Sigmoid colon (tissue), 7 donors: ENCODE measurements around the gene TBRG1. TPM values are rescaled to one million over a fixed set of nuclear protein-coding genes. Genes with fewer than 3 reads are reported as not detected.

Source experiments
- DNase-seq: peaks from one replicate; pipeline ENCODE4 v3.0.0-alpha.2; 2019
- H3K27ac ChIP-seq, 4 donors: fragments of 200-600 bp; sonication (generic); one replicate each; pipeline ENCODE4 v1.5.1; 2016 to 2019; ENCODE audit warnings: mild to moderate bottlenecking in 1 of 4
- H3K27me3 ChIP-seq, 3 donors: fragments of 200-600 bp; sonication (generic); one replicate each; pipeline ENCODE4 v1.5.1; 2019; ENCODE audit warnings: mild to moderate bottlenecking in 1 of 3
- H3K36me3 ChIP-seq, 4 donors: fragments of 200-600 bp; sonication (generic); one replicate each; pipeline ENCODE4 v1.5.1; 2016 to 2019
- H3K4me1 ChIP-seq, 4 donors: fragments of 200-600 bp; sonication (generic); one replicate each; pipeline ENCODE4 v1.5.1; 2017 to 2019
- H3K4me3 ChIP-seq, 4 donors: fragments of 200-600 bp; sonication (generic); one replicate each; pipeline ENCODE4 v1.5.1; 2017 to 2019; ENCODE audit warnings: mild to moderate bottlenecking in 2 of 4, moderate library complexity in 1 of 4
- H3K9me3 ChIP-seq, 4 donors: fragments of 200-600 bp in 3 of 4; sonication (generic) in 3 of 4; one replicate each; pipeline versions ENCODE4 v1.5.1 to v1.6.1; 2013 to 2019
- CTCF ChIP-seq, 4 experiments: fragments of 450-650 bp in 3 of 4; fragments of 200-600 bp in 1 of 4; IDR thresholded peaks; one replicate each; pipeline ENCODE4 v1.5.1; 2016 to 2019; ENCODE audit warnings: antibody characterized with exemption in 4 of 4, mild to moderate bottlenecking in 3 of 4, moderate library complexity in 2 of 4
- EP300 ChIP-seq, 4 donors: sonication (generic); formaldehyde crosslinking; IDR thresholded peaks; one replicate each; pipeline ENCODE4 v1.6.1; 2017; ENCODE audit warnings: antibody characterized with exemption in 4 of 4
- POLR2A ChIP-seq, 2 donors: fragments of 450-650 bp; IDR thresholded peaks; one replicate each; pipeline ENCODE4 v1.6.1; 2016; ENCODE audit warnings: antibody characterized with exemption in 2 of 2, mild to moderate bottlenecking in 2 of 2, moderate library complexity in 2 of 2
- POLR2AphosphoS5 ChIP-seq, 4 donors: sonication (generic); formaldehyde crosslinking; IDR thresholded peaks; one replicate each; pipeline ENCODE4 v1.6.1; 2017; ENCODE audit warnings: antibody characterized with exemption in 4 of 4
- WGBS, 2 donors: extraction: QIAGEN DNeasy Blood & Tissue Kit; methylation state at CpG; one replicate each; pipeline ENCODE4 v1.1.7; 2013; 5-methylcytosine and 5-hydroxymethylcytosine counted together
- intact Hi-C: fragments of 100-400 bp; cut with DNase I; formaldehyde crosslinking; loops from one replicate; pipeline ENCODE4 v1.15.1; 2023
- polyA plus RNA-seq, 3 donors: library from polyadenylated mRNA; stranded (reverse); fragments of 200-250 nt; gene quantifications; one replicate each; pipeline ENCODE4 v1.2.3, GENCODE V29; 2013
- total RNA-seq, 4 donors: library from RNA; depleted of rRNA; stranded (reverse); fragments of >200 nt; gene quantifications; one replicate each; pipeline ENCODE4 v1.1.0, GENCODE V29; 2016
- donor health status: healthy with polysubstance abuse.
- donor health status: Bipolar disorder and iron deficiency.
- donor health status: healthy.

Gene TBRG1
- total and polyA plus RNA-seq, 7 donors: 14.4 to 41.0 (median 26.0) TPM

GRCh38 chr11:124662106-124662505 lies 39.4 kb downstream of the TBRG1 start:
- Histone ChIP-seq H3K27me3 (no peaks in the 10 kb centered on the region), H3K9me3 (no peaks in the 10 kb centered on the region), H3K4me3 (no peak overlapping the region), H3K36me3 (peaks cover 0 to 33% (median 0%) of the 10 kb centered on the region in 4 donors), H3K27ac (no peak overlapping the region), H3K4me1 (no peaks in the 10 kb centered on the region)
- no peak for DNase-seq
- 87 to 92% methylated on average over 4 of the region's 4 CpGs for WGBS, 2 donors
- TF ChIP-seq POLR2AphosphoS5 (IDR thresholded peaks at IDR 0.05): no peak
- no peak for TF ChIP-seq POLR2A (IDR thresholded peaks at IDR 0.05)
- TF ChIP-seq CTCF (IDR thresholded peaks at IDR 0.05): no peak
- TF ChIP-seq EP300 (IDR thresholded peaks at IDR 0.05): no peak
- intact Hi-C loops: no loop called here

- peaks cover 0 to 23% (median 0%) of the 10 kb centered on the region in 4 donors for H3K36me3 ChIP-seq
Measured at GRCh38 chr11:124663861-124664260, 41.2 kb downstream of the TBRG1 start.

GRCh38 chr11:124667601-124668000 lies 44.9 kb downstream of the TBRG1 start:
- no peak overlapping the region for H3K27ac ChIP-seq
- peaks cover 0 to 14% (median 0%) of the 10 kb centered on the region in 4 donors for H3K36me3 ChIP-seq
- peaks cover 0 to under 1% (median under 1%) of the 10 kb centered on the region in 4 donors for H3K4me1 ChIP-seq
- no peak for DNase-seq
- H3K4me3 ChIP-seq: no peak overlapping the region
- TF ChIP-seq CTCF (IDR thresholded peaks at IDR 0.05): no peak
- no peak for TF ChIP-seq POLR2A (IDR thresholded peaks at IDR 0.05)
- TF ChIP-seq EP300 (IDR thresholded peaks at IDR 0.05): no peak
- no peak for TF ChIP-seq POLR2AphosphoS5 (IDR thresholded peaks at IDR 0.05)
- WGBS, 2 donors: 97 to 99% methylated on average over 3 of the region's 3 CpGs
- H3K9me3 ChIP-seq: no peaks in the 10 kb centered on the region
- no peaks in the 10 kb centered on the region for H3K27me3 ChIP-seq
- intact Hi-C loops: no loop called here

More at GRCh38 chr11:124663861-124664260, 41.2 kb downstream of the TBRG1 start:
- 95 to 96% methylated on average over 2 of the region's 2 CpGs for WGBS, 2 donors
- Histone ChIP-seq H3K9me3 (no peaks in the 10 kb centered on the region), H3K4me1 (no peaks in the 10 kb centered on the region), H3K4me3 (no peak overlapping the region), H3K27ac (no peak overlapping the region), H3K27me3 (no peaks in the 10 kb centered on the region)
- DNase-seq: no peak
- intact Hi-C loops: no loop called here
- TF ChIP-seq CTCF (IDR thresholded peaks at IDR 0.05) (no peak), POLR2AphosphoS5 (IDR thresholded peaks at IDR 0.05) (no peak), EP300 (IDR thresholded peaks at IDR 0.05) (no peak), POLR2A (IDR thresholded peaks at IDR 0.05) (no peak)

- H3K36me3 ChIP-seq: peaks cover 0 to 14% (median 0%) of the 10 kb centered on the region in 4 donors
- peaks cover 0 to 13% (median 8%) of the 10 kb centered on the region in 4 donors for H3K4me1 ChIP-seq
- no peak for TF ChIP-seq POLR2AphosphoS5 (IDR thresholded peaks at IDR 0.05)
- TF ChIP-seq CTCF (IDR thresholded peaks at IDR 0.05): peak; percentile 67 to 81 (median 70)
- no peak overlapping the region for H3K4me3 ChIP-seq
- no peak for DNase-seq
- H3K9me3 ChIP-seq: no peaks in the 10 kb centered on the region
- H3K27me3 ChIP-seq: no peaks in the 10 kb centered on the region
- intact Hi-C loops: loop anchor here (1.0 to 2.0 kb wide), 3 partner anchors 94 to 286 kb away; partner anchors contain the start of genes CCDC15 and ESAM
- H3K27ac ChIP-seq: no peak overlapping the region
- 26 to 28% methylated on average over 8 of the region's 8 CpGs for WGBS, 2 donors
Measured at GRCh38 chr11:124669193-124669592, 46.5 kb downstream of the TBRG1 start.

- TF ChIP-seq EP300 (IDR thresholded peaks at IDR 0.05): no peak
- TF ChIP-seq CTCF (IDR thresholded peaks at IDR 0.05): no peak
- no peak for TF ChIP-seq POLR2AphosphoS5 (IDR thresholded peaks at IDR 0.05)
- TF ChIP-seq POLR2A (IDR thresholded peaks at IDR 0.05): no peak
- H3K9me3 ChIP-seq: no peaks in the 10 kb centered on the region
- no peak overlapping the region for H3K27ac ChIP-seq
- DNase-seq: no peak
- H3K4me3 ChIP-seq: no peak overlapping the region
- peaks cover 0 to 3% (median 0%) of the 10 kb centered on the region in 4 donors for H3K36me3 ChIP-seq
- intact Hi-C loops: loop anchor here (5.0 to 10.0 kb wide), 2 partner anchors 48 to 204 kb away; partner anchors contain the start of gene TBRG1
- 38 to 68% methylated on average over 3 of the region's 3 CpGs for WGBS, 2 donors
- H3K4me1 ChIP-seq: peaks cover 0 to 17% (median 12%) of the 10 kb centered on the region in 4 donors
- no peaks in the 10 kb centered on the region for H3K27me3 ChIP-seq
Measured at GRCh38 chr11:124670732-124671131, 48.1 kb downstream of the TBRG1 start.
